Suprapubic skin (tissue), 4 donors: ENCODE measurements around the gene CNGB1.

ENCODE experiments used
- EP300 ChIP-seq: sonication (generic); formaldehyde crosslinking; IDR thresholded peaks from one replicate; pipeline ENCODE4 v1.6.1; 2017; ENCODE audit warnings: antibody characterized with exemption
- POLR2A ChIP-seq, 2 donors: fragments of 450-650 bp; IDR thresholded peaks; one replicate each; pipeline ENCODE4 v1.6.1; 2017; ENCODE audit warnings: antibody characterized with exemption in 2 of 2, mild to moderate bottlenecking in 2 of 2, moderate library complexity in 2 of 2
- POLR2AphosphoS5 ChIP-seq, 3 donors: sonication (generic); formaldehyde crosslinking; IDR thresholded peaks; one replicate each; pipeline ENCODE4 v1.6.1; 2017; ENCODE audit warnings: antibody characterized with exemption in 3 of 3
- TF ChIP-seq, protein P1 (sequence below), 2 donors: fragments of 200-600 bp in 1 of 2; fragments of 450-650 bp in 1 of 2; sonication (generic) in 1 of 2; IDR thresholded peaks; one replicate each; pipeline ENCODE4 v1.5.1; 2016 to 2019; ENCODE audit warnings: antibody characterized with exemption in 2 of 2, mild to moderate bottlenecking in 1 of 2, moderate library complexity in 1 of 2

DNA sequence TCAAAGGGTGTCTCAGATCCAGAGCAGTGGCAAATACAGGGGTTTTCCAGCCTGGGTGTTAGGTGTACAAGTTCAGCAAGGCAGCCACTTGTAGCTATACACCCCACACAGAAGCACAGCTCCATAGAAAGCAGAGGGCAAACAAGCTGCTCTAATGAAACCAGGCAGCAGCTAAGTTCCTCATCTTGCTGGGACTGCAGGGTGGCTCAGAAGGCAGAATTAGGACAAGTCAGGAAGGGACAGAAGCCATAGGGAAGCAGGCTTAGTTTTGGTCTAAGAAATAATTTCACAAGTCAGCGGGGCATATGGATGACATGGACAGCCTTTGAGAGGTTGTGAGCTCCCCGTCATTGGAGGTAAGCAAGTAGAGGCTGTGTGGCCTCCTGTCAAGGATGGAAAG lies 23.7 kb downstream of the CNGB1 start:
- TF ChIP-seq, protein P1, sequence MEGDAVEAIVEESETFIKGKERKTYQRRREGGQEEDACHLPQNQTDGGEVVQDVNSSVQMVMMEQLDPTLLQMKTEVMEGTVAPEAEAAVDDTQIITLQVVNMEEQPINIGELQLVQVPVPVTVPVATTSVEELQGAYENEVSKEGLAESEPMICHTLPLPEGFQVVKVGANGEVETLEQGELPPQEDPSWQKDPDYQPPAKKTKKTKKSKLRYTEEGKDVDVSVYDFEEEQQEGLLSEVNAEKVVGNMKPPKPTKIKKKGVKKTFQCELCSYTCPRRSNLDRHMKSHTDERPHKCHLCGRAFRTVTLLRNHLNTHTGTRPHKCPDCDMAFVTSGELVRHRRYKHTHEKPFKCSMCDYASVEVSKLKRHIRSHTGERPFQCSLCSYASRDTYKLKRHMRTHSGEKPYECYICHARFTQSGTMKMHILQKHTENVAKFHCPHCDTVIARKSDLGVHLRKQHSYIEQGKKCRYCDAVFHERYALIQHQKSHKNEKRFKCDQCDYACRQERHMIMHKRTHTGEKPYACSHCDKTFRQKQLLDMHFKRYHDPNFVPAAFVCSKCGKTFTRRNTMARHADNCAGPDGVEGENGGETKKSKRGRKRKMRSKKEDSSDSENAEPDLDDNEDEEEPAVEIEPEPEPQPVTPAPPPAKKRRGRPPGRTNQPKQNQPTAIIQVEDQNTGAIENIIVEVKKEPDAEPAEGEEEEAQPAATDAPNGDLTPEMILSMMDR (IDR thresholded peaks at IDR 0.05): no peak
- TF ChIP-seq POLR2A (IDR thresholded peaks at IDR 0.05) (no peak), EP300 (no peak), POLR2AphosphoS5 (IDR thresholded peaks at IDR 0.05) (no peak)
